C4-2B (cell line): ENCODE data around the gene CPNE1.

Experiments
- ZFX ChIP-seq: fragments of 450-650 bp; IDR thresholded peaks from 2 replicates; pipeline ENCODE4 v1.6.1; 2017
- TF ChIP-seq, protein P1 (sequence below): fragments of 450-650 bp; conservative IDR thresholded peaks from 2 replicates; pipeline ENCODE4 v1.5.1; 2017; ENCODE audit warnings: mild to moderate bottlenecking

DNA sequence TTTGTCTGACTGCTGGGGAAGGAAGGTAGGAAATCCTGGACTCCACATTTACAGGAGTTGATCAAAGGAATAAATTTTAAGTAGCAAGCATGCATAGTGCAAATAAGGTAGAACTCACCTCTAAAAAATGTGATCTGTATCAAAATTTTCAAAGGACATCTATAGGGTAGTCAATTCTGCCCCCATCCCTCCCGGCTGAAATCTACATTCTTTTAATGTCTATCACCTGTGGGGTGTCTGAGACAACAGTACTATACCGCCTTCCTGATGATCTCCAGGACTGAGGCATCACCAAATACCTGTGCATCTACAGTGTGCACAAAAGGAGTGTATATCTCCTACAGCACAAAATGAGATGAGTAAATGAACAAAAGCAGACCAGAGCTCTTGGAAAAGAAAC lies 19.9 kb downstream of the CPNE1 start:
- TF ChIP-seq, protein P1, sequence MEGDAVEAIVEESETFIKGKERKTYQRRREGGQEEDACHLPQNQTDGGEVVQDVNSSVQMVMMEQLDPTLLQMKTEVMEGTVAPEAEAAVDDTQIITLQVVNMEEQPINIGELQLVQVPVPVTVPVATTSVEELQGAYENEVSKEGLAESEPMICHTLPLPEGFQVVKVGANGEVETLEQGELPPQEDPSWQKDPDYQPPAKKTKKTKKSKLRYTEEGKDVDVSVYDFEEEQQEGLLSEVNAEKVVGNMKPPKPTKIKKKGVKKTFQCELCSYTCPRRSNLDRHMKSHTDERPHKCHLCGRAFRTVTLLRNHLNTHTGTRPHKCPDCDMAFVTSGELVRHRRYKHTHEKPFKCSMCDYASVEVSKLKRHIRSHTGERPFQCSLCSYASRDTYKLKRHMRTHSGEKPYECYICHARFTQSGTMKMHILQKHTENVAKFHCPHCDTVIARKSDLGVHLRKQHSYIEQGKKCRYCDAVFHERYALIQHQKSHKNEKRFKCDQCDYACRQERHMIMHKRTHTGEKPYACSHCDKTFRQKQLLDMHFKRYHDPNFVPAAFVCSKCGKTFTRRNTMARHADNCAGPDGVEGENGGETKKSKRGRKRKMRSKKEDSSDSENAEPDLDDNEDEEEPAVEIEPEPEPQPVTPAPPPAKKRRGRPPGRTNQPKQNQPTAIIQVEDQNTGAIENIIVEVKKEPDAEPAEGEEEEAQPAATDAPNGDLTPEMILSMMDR, result no peak
- no peak for TF ChIP-seq ZFX
